ENCODE results near the gene LCMT1. TPM values are rescaled to one million over a fixed set of nuclear protein-coding genes. Genes with fewer than 3 reads are reported as not detected.
A peak's percentile ranks its signal among the peaks of the same experiment; 100 is the strongest.

The LCMT1 gene
- polyA plus RNA-seq, 1 donor from 2014 or later = 45.5 TPM

- no peak for TF ChIP-seq CTCF (IDR thresholded peaks at IDR 0.05; ENCODE audit: poor library complexity, severe bottlenecking)
- no peak for TF ChIP-seq POLR2AphosphoS5 (IDR thresholded peaks at IDR 0.05)
- no peak for TF ChIP-seq EZH2 (IDR thresholded peaks at IDR 0.05; ENCODE audit: borderline replicate concordance, insufficient read depth, low read length, poor library complexity, severe bottlenecking)
- TF ChIP-seq REST (IDR thresholded peaks at IDR 0.05; ENCODE audit: borderline replicate concordance) = no peak
- TF ChIP-seq EP300 (conservative IDR thresholded peaks at IDR 0.05; ENCODE audit: poor library complexity, severe bottlenecking) = no peak
- no peak for TF ChIP-seq SMC3 (conservative IDR thresholded peaks at IDR 0.05; ENCODE audit: poor library complexity)
- TF ChIP-seq TAF1 (IDR thresholded peaks at IDR 0.05; ENCODE audit: low read depth) = no peak
- H3K9ac ChIP-seq (ENCODE audit: low read length) = no peak overlapping the region
- H3K36me3 ChIP-seq (ENCODE audit: insufficient read depth, low read length) = no peaks in the 10 kb centered on the region
- no peaks in the 10 kb centered on the region for H3F3A ChIP-seq (ENCODE audit: insufficient read depth, low read length, poor library complexity, severe bottlenecking)
- no peaks in the 10 kb centered on the region for H4K20me1 ChIP-seq (ENCODE audit: insufficient read depth)
- no peak overlapping the region for H3K27ac ChIP-seq (ENCODE audit: low read length)
- no peak overlapping the region for H3K4me3 ChIP-seq (ENCODE audit: low read length)
- H2AFZ ChIP-seq (ENCODE audit: low read depth, low read length) = no peak overlapping the region
- no peaks in the 10 kb centered on the region for H3K9me3 ChIP-seq (ENCODE audit: low read length)
- no peak overlapping the region for H3K4me2 ChIP-seq (ENCODE audit: low read length)
- no peaks in the 10 kb centered on the region for H3K27me3 ChIP-seq (ENCODE audit: insufficient read depth, low read depth, low read length)
- H3K9me2 ChIP-seq (ENCODE audit: insufficient read depth, low read length) = no peaks in the 10 kb centered on the region
- no peaks in the 10 kb centered on the region for H3K79me2 ChIP-seq (replicated peaks; ENCODE audit: insufficient read depth, low read length)
Measured at GRCh38 chr16:25092441-25092840, 19.1 kb upstream of the LCMT1 start.

- Histone ChIP-seq H3F3A (ENCODE audit: insufficient read depth, low read length, poor library complexity, severe bottlenecking) (no peaks in the 10 kb centered on the region), H3K9me2 (ENCODE audit: insufficient read depth, low read length) (no peaks in the 10 kb centered on the region), H3K9me3 (ENCODE audit: low read length) (no peaks in the 10 kb centered on the region), H3K36me3 (ENCODE audit: insufficient read depth, low read length) (no peaks in the 10 kb centered on the region), H3K27me3 (ENCODE audit: insufficient read depth, low read depth, low read length) (no peaks in the 10 kb centered on the region), H3K9ac (ENCODE audit: low read length) (no peak overlapping the region), H4K20me1 (ENCODE audit: insufficient read depth) (no peaks in the 10 kb centered on the region), H3K4me2 (ENCODE audit: low read length) (no peak overlapping the region), H2AFZ (ENCODE audit: low read depth, low read length) (no peak overlapping the region), H3K4me3 (ENCODE audit: low read length) (no peak overlapping the region), H3K79me2 (replicated peaks; ENCODE audit: insufficient read depth, low read length) (no peaks in the 10 kb centered on the region), H3K27ac (ENCODE audit: low read length) (no peak overlapping the region)
- no peak for TF ChIP-seq POLR2AphosphoS5 (IDR thresholded peaks at IDR 0.05)
Measured at GRCh38 chr16:25093208-25094061, 18.1 kb upstream of the LCMT1 start.

- no peaks in the 10 kb centered on the region for H4K20me1 ChIP-seq (ENCODE audit: insufficient read depth)
- no peaks in the 10 kb centered on the region for H3F3A ChIP-seq (ENCODE audit: insufficient read depth, low read length, poor library complexity, severe bottlenecking)
- no peak for TF ChIP-seq POLR2AphosphoS5 (IDR thresholded peaks at IDR 0.05)
- no peak for TF ChIP-seq REST (IDR thresholded peaks at IDR 0.05; ENCODE audit: borderline replicate concordance)
- no peak for TF ChIP-seq SMC3 (conservative IDR thresholded peaks at IDR 0.05; ENCODE audit: poor library complexity)
- no peak for TF ChIP-seq MXI1 (conservative IDR thresholded peaks at IDR 0.05; ENCODE audit: poor library complexity, severe bottlenecking)
- TF ChIP-seq CTCF (IDR thresholded peaks at IDR 0.05; ENCODE audit: poor library complexity, severe bottlenecking) = no peak
- TF ChIP-seq RAD21 (conservative IDR thresholded peaks at IDR 0.05) = no peak
- no peak overlapping the region for H3K4me2 ChIP-seq (ENCODE audit: low read length)
- no peaks in the 10 kb centered on the region for H3K9me2 ChIP-seq (ENCODE audit: insufficient read depth, low read length)
- no peaks in the 10 kb centered on the region for H3K9me3 ChIP-seq (ENCODE audit: low read length)
- no peak overlapping the region for H2AFZ ChIP-seq (ENCODE audit: low read depth, low read length)
- H3K79me2 ChIP-seq (replicated peaks; ENCODE audit: insufficient read depth, low read length) = no peaks in the 10 kb centered on the region
- peak overlapping the region; percentile 20 for H3K4me3 ChIP-seq (ENCODE audit: low read length)
- H3K27ac ChIP-seq (ENCODE audit: low read length) = peak overlapping the region; percentile 40
- H3K27me3 ChIP-seq (ENCODE audit: insufficient read depth, low read depth, low read length) = no peaks in the 10 kb centered on the region
- H3K36me3 ChIP-seq (ENCODE audit: insufficient read depth, low read length) = no peaks in the 10 kb centered on the region
- H3K9ac ChIP-seq (ENCODE audit: low read length) = no peak overlapping the region
Measured at GRCh38 chr16:25094596-25094995, 16.9 kb upstream of the LCMT1 start.

Measured in neural cell (in vitro differentiated cells).